ENCODE data around the gene PDIA6. TPM values are rescaled to one million over a fixed set of nuclear protein-coding genes. Genes with fewer than 3 reads are reported as not detected.
A peak's percentile ranks its signal among the peaks of the same experiment; 100 is the strongest.

The PDIA6 gene
- total and polyA plus RNA-seq, 9 of the 15 experiments (the other 6 are each of a cell fraction or from before 2014, with no cell fraction given), result 166 to 268 (median 229) TPM

DNA sequence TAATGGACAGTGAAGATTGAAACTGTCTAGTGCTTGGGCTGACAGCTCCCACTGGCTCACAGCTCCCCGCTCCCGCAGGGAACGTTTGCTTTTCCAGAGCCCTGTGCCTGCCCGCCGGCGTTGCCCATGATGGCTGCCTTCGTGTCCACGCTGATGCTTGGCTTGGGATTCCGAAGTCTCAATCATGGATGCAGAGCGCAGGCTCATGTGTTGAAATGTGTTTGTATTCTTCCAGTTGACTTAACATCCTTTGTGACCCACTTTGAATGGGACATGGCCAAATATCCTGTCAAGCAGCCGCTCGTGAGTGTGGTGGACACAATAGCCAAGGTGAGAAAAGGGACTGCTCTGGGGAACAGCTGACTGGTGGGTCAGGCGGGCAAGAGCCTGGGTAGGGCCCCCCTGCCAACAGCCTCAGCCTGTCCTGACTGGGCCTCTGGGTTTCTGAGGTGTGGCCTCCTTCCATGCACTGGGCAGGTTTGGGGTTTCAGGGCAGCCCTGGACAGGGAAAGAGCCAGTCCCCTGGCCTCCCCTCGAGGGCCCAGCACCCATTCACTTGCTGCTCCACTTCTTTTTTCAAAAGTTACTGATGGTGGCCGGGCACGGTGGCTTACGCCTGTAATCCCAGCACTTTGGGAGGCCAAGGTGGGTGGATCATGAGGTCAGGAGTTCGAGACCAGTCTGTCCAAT lies 48.3 kb downstream of the PDIA6 start:
- Histone ChIP-seq H3K27me3 (ENCODE audit: control insufficient read depth in 2 of 2, insufficient read depth in 2 of 2, low read length in 2 of 2) (peaks cover 26 to 71% of the 10 kb centered on the region in 2 experiments; a peak in 4 of 5 replicates), H3K4me1 (replicated peaks in 1 of 2; ENCODE audit: control insufficient read depth in 2 of 2, insufficient read depth in 2 of 2, low read length in 2 of 2) (peaks cover 6 to 8% of the 10 kb centered on the region in 2 experiments; a peak in 3 of 5 replicates), H4K20me1 (replicated peaks; ENCODE audit: control insufficient read depth, insufficient read depth, low read length) (no peaks in the 10 kb centered on the region), H3K79me2 (ENCODE audit: control insufficient read depth, insufficient read depth, low read length) (no peaks in the 10 kb centered on the region), H3K9me3 (replicated peaks; ENCODE audit: control insufficient read depth, insufficient read depth, low read depth, low read length) (no peaks in the 10 kb centered on the region), H3K27ac (ENCODE audit: extremely low read depth, low read depth, low read length) (no peak overlapping the region), H3K9ac (ENCODE audit: insufficient read depth in 1 of 2, low read depth in 2 of 2, low read length in 2 of 2) (peak overlapping the region in 1 of 2 experiments; percentile 58; a peak in 2 of 4 replicates), H3K9me1 (ENCODE audit: control insufficient read depth, insufficient read depth, low read length) (no peaks in the 10 kb centered on the region), H2AFZ (ENCODE audit: low read depth, low read length) (no peak overlapping the region), H3K36me3 (ENCODE audit: control insufficient read depth, insufficient read depth, low read length) (no peaks in the 10 kb centered on the region), H3K4me2 (ENCODE audit: insufficient read depth, low read length) (no peak overlapping the region), H3K4me3 (no peak overlapping the region)
- no TSS peak for BruUV-seq (replicated peaks)
- ATAC-seq, result no peak
- ChIA-PET POLR2A (interaction anchor here (0.8 kb wide), 1 partner anchor 845 kb away, joined by 3 read pairs; no protein-coding TSS in a partner anchor), CTCF (ENCODE audit: low intra/inter-chr PET ratio) (no interaction called here)
- FAIRE-seq, result no peak
- DNase-seq (ENCODE audit: extremely low read depth in 1 of 4, low spot score in 3 of 4), result no peak
- in situ Hi-C loops (cut with MboI) (no loop called here), intact Hi-C loops (cut with micrococcal nuclease) (no loop called here)
- WGBS (ENCODE audit: insufficient coverage, low coverage, missing lambda C conversion rate), result 18% methylated on average over 18 of the region's 18 CpGs
- no peak for TF ChIP-seq FOXJ3 (CRISPR knock-in tag; IDR thresholded peaks at IDR 0.05)
- no peak for TF ChIP-seq SRSF7 (optimal IDR thresholded peaks at IDR 0.05; ENCODE audit: low read depth, low read length)
- TF ChIP-seq HDAC2 (IDR thresholded peaks at IDR 0.05), result no peak
- no peak for TF ChIP-seq KAT2B (IDR thresholded peaks at IDR 0.05; ENCODE audit: low read depth, low read length)
- no peak for TF ChIP-seq PML (IDR thresholded peaks at IDR 0.05; ENCODE audit: low read length)
- TF ChIP-seq, protein P1, sequence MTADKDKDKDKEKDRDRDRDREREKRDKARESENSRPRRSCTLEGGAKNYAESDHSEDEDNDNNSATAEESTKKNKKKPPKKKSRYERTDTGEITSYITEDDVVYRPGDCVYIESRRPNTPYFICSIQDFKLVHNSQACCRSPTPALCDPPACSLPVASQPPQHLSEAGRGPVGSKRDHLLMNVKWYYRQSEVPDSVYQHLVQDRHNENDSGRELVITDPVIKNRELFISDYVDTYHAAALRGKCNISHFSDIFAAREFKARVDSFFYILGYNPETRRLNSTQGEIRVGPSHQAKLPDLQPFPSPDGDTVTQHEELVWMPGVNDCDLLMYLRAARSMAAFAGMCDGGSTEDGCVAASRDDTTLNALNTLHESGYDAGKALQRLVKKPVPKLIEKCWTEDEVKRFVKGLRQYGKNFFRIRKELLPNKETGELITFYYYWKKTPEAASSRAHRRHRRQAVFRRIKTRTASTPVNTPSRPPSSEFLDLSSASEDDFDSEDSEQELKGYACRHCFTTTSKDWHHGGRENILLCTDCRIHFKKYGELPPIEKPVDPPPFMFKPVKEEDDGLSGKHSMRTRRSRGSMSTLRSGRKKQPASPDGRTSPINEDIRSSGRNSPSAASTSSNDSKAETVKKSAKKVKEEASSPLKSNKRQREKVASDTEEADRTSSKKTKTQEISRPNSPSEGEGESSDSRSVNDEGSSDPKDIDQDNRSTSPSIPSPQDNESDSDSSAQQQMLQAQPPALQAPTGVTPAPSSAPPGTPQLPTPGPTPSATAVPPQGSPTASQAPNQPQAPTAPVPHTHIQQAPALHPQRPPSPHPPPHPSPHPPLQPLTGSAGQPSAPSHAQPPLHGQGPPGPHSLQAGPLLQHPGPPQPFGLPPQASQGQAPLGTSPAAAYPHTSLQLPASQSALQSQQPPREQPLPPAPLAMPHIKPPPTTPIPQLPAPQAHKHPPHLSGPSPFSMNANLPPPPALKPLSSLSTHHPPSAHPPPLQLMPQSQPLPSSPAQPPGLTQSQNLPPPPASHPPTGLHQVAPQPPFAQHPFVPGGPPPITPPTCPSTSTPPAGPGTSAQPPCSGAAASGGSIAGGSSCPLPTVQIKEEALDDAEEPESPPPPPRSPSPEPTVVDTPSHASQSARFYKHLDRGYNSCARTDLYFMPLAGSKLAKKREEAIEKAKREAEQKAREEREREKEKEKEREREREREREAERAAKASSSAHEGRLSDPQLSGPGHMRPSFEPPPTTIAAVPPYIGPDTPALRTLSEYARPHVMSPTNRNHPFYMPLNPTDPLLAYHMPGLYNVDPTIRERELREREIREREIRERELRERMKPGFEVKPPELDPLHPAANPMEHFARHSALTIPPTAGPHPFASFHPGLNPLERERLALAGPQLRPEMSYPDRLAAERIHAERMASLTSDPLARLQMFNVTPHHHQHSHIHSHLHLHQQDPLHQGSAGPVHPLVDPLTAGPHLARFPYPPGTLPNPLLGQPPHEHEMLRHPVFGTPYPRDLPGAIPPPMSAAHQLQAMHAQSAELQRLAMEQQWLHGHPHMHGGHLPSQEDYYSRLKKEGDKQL (CRISPR knock-in tag; IDR thresholded peaks at IDR 0.05; ENCODE audit: borderline replicate concordance), result no peak
- no peak for TF ChIP-seq MAFF (IDR thresholded peaks at IDR 0.05; ENCODE audit: low read length)
- TF ChIP-seq, protein P2, sequence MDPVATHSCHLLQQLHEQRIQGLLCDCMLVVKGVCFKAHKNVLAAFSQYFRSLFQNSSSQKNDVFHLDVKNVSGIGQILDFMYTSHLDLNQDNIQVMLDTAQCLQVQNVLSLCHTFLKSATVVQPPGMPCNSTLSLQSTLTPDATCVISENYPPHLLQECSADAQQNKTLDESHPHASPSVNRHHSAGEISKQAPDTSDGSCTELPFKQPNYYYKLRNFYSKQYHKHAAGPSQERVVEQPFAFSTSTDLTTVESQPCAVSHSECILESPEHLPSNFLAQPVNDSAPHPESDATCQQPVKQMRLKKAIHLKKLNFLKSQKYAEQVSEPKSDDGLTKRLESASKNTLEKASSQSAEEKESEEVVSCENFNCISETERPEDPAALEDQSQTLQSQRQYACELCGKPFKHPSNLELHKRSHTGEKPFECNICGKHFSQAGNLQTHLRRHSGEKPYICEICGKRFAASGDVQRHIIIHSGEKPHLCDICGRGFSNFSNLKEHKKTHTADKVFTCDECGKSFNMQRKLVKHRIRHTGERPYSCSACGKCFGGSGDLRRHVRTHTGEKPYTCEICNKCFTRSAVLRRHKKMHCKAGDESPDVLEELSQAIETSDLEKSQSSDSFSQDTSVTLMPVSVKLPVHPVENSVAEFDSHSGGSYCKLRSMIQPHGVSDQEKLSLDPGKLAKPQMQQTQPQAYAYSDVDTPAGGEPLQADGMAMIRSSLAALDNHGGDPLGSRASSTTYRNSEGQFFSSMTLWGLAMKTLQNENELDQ (CRISPR knock-in tag; IDR thresholded peaks at IDR 0.05; ENCODE audit: borderline replicate concordance), result no peak

Measured in K562 (cell line).